ENCODE results near the gene PRKG1. TPM values are rescaled to one million over a fixed set of nuclear protein-coding genes. Genes with fewer than 3 reads are reported as not detected.
"Not testable (repeated sequence)": the region's sequence is repeated elsewhere in the genome, so short reads cannot be mapped to it uniquely, and the experiment has no call there.

Gene PRKG1
- total and polyA plus RNA-seq, 4 donors: 0.46 to 5.1 (median 1.5) TPM

- no peak for DNase-seq (ENCODE audit: low spot score)
- Histone ChIP-seq H3K36me3 (ENCODE audit: control insufficient read depth in 4 of 4, insufficient read depth in 3 of 4, low read depth in 1 of 4, low read length in 3 of 4) (no peaks in the 10 kb centered on the region), H3K4me3 (ENCODE audit: low read depth in 1 of 3, low read length in 3 of 3) (no peak overlapping the region), H3K4me1 (ENCODE audit: control insufficient read depth in 4 of 4, insufficient read depth in 4 of 4, low read length in 3 of 4) (no peaks in the 10 kb centered on the region), H3K27me3 (ENCODE audit: control insufficient read depth in 4 of 4, insufficient read depth in 4 of 4, low read length in 3 of 4) (no peaks in the 10 kb centered on the region), H3K9ac (ENCODE audit: low read depth in 1 of 2, low read length in 2 of 2) (no peak overlapping the region), H3K9me3 (ENCODE audit: control insufficient read depth in 4 of 4, low read length in 3 of 4) (no peaks in the 10 kb centered on the region), H3K27ac (ENCODE audit: low read depth in 1 of 2, low read length in 2 of 2) (no peak overlapping the region)
- TF ChIP-seq SP1 (IDR thresholded peaks at IDR 0.05) (no peak), MAX (IDR thresholded peaks at IDR 0.05) (no peak), YY1 (IDR thresholded peaks at IDR 0.05) (no peak), NR2F2 (IDR thresholded peaks at IDR 0.05) (no peak), RXRA (IDR thresholded peaks at IDR 0.05) (no peak), RAD21 (IDR thresholded peaks at IDR 0.05) (no peak), ZBTB33 (IDR thresholded peaks at IDR 0.05) (no peak), EGR1 (IDR thresholded peaks at IDR 0.05; ENCODE audit: low read depth in 2 of 2) (no peak), HNF4G (IDR thresholded peaks at IDR 0.05) (no peak), FOXA2 (IDR thresholded peaks at IDR 0.05) (no peak)
- TF ChIP-seq, protein P1, sequence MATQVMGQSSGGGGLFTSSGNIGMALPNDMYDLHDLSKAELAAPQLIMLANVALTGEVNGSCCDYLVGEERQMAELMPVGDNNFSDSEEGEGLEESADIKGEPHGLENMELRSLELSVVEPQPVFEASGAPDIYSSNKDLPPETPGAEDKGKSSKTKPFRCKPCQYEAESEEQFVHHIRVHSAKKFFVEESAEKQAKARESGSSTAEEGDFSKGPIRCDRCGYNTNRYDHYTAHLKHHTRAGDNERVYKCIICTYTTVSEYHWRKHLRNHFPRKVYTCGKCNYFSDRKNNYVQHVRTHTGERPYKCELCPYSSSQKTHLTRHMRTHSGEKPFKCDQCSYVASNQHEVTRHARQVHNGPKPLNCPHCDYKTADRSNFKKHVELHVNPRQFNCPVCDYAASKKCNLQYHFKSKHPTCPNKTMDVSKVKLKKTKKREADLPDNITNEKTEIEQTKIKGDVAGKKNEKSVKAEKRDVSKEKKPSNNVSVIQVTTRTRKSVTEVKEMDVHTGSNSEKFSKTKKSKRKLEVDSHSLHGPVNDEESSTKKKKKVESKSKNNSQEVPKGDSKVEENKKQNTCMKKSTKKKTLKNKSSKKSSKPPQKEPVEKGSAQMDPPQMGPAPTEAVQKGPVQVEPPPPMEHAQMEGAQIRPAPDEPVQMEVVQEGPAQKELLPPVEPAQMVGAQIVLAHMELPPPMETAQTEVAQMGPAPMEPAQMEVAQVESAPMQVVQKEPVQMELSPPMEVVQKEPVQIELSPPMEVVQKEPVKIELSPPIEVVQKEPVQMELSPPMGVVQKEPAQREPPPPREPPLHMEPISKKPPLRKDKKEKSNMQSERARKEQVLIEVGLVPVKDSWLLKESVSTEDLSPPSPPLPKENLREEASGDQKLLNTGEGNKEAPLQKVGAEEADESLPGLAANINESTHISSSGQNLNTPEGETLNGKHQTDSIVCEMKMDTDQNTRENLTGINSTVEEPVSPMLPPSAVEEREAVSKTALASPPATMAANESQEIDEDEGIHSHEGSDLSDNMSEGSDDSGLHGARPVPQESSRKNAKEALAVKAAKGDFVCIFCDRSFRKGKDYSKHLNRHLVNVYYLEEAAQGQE (IDR thresholded peaks at IDR 0.05): no peak
- whole genome bisulfite sequencing: 78% methylated on average over 1 of the region's 1 CpG
Observed at GRCh38 chr10:51687296-51687695, 613.0 kb downstream of the PRKG1 start.

DNA sequence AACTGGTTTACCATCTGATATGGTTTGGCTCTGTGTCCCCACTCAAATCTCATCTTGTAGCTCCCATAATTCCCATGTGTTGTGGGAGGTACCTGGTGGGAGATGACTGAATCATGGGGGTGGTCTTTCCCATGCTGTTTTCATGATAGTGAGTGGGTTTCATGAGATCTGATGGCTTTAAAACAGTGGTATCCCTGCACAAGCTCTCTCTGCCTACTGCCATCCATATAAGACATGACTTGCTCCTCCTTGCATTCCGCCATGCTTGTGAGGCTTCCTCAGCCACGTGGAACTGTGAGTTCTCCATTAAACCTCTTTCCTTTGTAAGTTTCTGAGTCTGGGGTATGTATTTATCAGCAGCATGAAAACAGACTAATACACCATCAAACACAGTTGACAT, 614.5 kb downstream of the PRKG1 start:
- not testable (repeated sequence) for H3K4me1 ChIP-seq (ENCODE audit: control insufficient read depth in 4 of 4, insufficient read depth in 4 of 4, low read length in 3 of 4); H3K36me3 ChIP-seq (ENCODE audit: control insufficient read depth in 4 of 4, insufficient read depth in 3 of 4, low read depth in 1 of 4, low read length in 3 of 4); H3K27me3 ChIP-seq (ENCODE audit: control insufficient read depth in 4 of 4, insufficient read depth in 4 of 4, low read length in 3 of 4); H3K4me3 ChIP-seq (ENCODE audit: low read depth in 1 of 3, low read length in 3 of 3); H3K27ac ChIP-seq (ENCODE audit: low read depth in 1 of 2, low read length in 2 of 2); H3K9me3 ChIP-seq (ENCODE audit: control insufficient read depth in 4 of 4, low read length in 3 of 4); DNase-seq (ENCODE audit: low spot score); H3K9ac ChIP-seq (ENCODE audit: low read depth in 1 of 2, low read length in 2 of 2)
- WGBS: 77% methylated on average over 2 of the region's 2 CpGs

DNA sequence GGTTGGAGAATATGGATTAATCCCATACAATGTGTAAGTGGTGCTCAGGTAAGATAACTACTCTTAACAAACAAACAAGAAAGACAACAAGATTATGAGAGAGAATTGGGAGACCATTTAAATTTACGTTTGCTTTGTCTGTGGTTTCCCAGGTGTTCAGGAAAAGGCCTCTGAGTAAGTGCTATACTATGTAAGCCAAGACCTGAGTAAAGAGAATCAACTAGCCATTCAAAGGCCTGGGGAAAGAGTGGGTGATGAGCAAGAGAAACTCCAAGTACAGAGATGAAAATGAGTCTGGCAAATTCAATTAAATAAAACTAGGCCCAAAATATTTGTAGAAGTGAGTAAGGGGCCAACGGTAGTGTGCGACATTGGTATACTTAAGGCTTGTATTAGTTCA, 615.2 kb downstream of the PRKG1 start:
- Histone ChIP-seq H3K9ac (ENCODE audit: low read depth in 1 of 2, low read length in 2 of 2) (no peak overlapping the region), H3K4me1 (ENCODE audit: control insufficient read depth in 4 of 4, insufficient read depth in 4 of 4, low read length in 3 of 4) (no peaks in the 10 kb centered on the region), H3K27me3 (ENCODE audit: control insufficient read depth in 4 of 4, insufficient read depth in 4 of 4, low read length in 3 of 4) (no peaks in the 10 kb centered on the region), H3K9me3 (ENCODE audit: control insufficient read depth in 4 of 4, low read length in 3 of 4) (no peaks in the 10 kb centered on the region), H3K4me3 (ENCODE audit: low read depth in 1 of 3, low read length in 3 of 3) (no peak overlapping the region), H3K36me3 (ENCODE audit: control insufficient read depth in 4 of 4, insufficient read depth in 3 of 4, low read depth in 1 of 4, low read length in 3 of 4) (no peaks in the 10 kb centered on the region), H3K27ac (ENCODE audit: low read depth in 1 of 2, low read length in 2 of 2) (no peak overlapping the region)
- 84% methylated on average over 3 of the region's 3 CpGs for WGBS
- no peak for DNase-seq (ENCODE audit: low spot score)
- no peak for TF ChIP-seq NR2F2 (IDR thresholded peaks at IDR 0.05)
- no peak for TF ChIP-seq HNF4A (conservative IDR thresholded peaks at IDR 0.05)
- no peak for TF ChIP-seq JUND (IDR thresholded peaks at IDR 0.05)
- TF ChIP-seq SP1 (IDR thresholded peaks at IDR 0.05): no peak
- no peak for TF ChIP-seq RAD21 (IDR thresholded peaks at IDR 0.05)
- TF ChIP-seq EGR1 (IDR thresholded peaks at IDR 0.05; ENCODE audit: low read depth in 2 of 2): no peak
- no peak for TF ChIP-seq MAX (IDR thresholded peaks at IDR 0.05)
- no peak for TF ChIP-seq TAF1 (conservative IDR thresholded peaks at IDR 0.05)
- no peak for TF ChIP-seq YY1 (IDR thresholded peaks at IDR 0.05)
- TF ChIP-seq CTCF (IDR thresholded peaks at IDR 0.05; ENCODE audit: low read depth, low read length, missing input control): no peak
- no peak for TF ChIP-seq FOXA2 (IDR thresholded peaks at IDR 0.05)
- no peak for TF ChIP-seq HNF4G (IDR thresholded peaks at IDR 0.05)
- TF ChIP-seq, protein P1 (IDR thresholded peaks at IDR 0.05): no peak
